HG03064 (cell line): ENCODE data around the gene KCNH1.

Experiments
- ATAC-seq: cut with Tn5 transposase; IDR thresholded peaks from one replicate; pipeline ENCODE4 v1.9.1; 2021; ENCODE audit warnings: low read depth; ENCODE audit not compliant: unreplicated experiment

KCNH1 gene

GRCh38 chr1:210898473-210898872 lies 235.5 kb downstream of the KCNH1 start:
- ATAC-seq, result no peak

- no peak for ATAC-seq
Observed at GRCh38 chr1:210883821-210884220, 250.1 kb downstream of the KCNH1 start.

- no peak for ATAC-seq
Observed at GRCh38 chr1:210882414-210883221, 251.3 kb downstream of the KCNH1 start.

GRCh38 chr1:210878564-210878963 lies 255.4 kb downstream of the KCNH1 start:
- no peak for ATAC-seq

DNA sequence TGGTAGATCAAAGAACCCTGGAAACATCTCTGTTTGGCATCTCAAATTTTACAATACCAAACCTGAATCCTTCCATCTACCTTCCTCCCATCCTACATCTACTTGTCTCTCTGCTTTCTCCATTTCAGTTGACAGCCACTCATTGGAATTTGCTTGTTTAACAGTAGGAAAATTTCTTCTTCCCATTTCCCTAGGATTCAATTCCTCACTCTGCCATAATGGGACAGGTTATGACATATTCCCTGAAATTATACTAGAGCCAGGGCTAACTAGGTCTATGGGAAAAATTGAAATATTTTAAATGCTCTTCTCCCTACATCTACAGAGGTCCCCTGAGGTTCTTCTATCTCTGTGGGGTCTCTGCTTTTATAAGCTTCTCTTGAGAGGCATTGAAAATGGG lies 257.7 kb downstream of the KCNH1 start:
- ATAC-seq, result no peak

DNA sequence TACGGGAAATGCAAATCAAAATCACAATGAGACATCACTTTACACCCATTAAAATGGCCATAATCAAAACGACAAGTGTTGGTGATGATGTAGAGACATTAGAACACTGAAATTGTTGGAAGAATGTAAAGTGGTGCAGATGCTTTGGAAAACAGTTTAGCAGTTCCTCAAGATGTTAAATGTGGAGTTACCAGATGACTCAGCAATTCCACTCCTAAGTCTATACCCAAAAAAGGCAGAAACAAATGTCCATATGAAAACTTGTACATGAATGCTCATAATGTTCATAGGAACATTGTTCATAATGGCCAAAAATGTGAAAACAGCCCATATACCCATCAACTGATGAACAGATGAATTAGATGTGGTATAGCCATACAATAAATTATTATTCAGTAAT lies 267.4 kb downstream of the KCNH1 start:
- ATAC-seq, result no peak

- ATAC-seq, result no peak
Observed at GRCh38 chr1:210857705-210858104, 276.2 kb downstream of the KCNH1 start.

- ATAC-seq, result no peak
Observed at GRCh38 chr1:210857146-210857663, 276.7 kb downstream of the KCNH1 start.

- no peak for ATAC-seq
Observed at GRCh38 chr1:210855440-210855839, 278.5 kb downstream of the KCNH1 start.

DNA sequence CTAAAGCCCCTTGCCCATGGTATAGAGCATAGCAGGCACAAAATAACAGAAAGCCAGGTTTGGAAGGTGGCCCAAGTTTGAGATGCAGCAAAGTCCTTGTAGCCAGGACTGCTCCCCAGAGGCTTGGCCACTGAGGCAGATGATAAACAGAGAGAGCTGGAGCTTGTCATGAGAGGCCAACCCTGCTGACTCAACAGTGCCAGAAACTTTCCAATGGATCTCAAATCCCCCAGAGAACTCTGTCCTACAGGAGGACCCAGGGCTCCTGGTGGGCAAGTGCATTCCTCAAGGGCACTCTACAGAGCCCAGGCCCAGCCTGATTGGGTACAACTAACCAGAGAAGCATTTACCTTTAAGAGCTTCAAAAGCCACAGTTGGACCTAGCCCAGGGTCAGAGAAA lies 280.7 kb downstream of the KCNH1 start:
- no peak for ATAC-seq

DNA sequence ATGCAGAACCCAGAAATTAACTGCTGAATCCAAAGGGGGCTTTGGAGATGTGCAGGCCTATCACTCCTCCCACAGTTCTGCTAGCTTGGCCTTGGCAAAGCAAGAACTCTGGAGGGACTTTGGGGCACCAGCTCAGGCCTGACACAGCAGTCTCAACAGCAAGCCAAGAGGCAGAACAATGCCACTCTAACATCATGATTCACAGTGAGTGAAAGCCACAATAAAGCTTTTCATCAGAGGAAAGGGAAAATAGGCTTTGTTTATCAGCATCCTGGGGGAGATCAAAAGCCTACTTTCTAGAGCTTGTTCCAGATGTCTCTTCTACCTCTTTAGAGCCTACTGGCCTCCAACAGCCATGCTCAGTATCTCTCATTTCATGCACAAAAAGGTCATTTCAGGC lies 283.4 kb downstream of the KCNH1 start:
- no peak for ATAC-seq

DNA sequence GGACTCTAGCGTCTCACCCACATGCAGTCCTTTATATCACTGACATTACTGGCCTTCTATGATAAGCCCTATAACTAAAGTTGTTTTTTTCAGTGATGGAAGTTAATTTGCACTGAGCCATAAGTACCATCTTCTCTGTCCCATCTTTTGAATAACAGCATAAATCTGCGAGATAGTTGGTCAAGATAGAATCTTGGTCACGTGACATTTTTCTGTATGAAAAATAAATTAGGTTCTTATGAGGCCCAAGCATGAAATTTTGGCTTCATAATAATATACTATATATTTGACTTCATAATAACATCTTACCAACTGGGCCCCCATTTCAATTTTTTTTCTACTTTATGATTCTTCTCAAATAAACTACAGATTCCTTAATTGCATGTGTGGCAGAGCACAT lies 285.5 kb downstream of the KCNH1 start:
- no peak for ATAC-seq

- ATAC-seq, result no peak
Observed at GRCh38 chr1:210841926-210842625, 291.9 kb downstream of the KCNH1 start.

DNA sequence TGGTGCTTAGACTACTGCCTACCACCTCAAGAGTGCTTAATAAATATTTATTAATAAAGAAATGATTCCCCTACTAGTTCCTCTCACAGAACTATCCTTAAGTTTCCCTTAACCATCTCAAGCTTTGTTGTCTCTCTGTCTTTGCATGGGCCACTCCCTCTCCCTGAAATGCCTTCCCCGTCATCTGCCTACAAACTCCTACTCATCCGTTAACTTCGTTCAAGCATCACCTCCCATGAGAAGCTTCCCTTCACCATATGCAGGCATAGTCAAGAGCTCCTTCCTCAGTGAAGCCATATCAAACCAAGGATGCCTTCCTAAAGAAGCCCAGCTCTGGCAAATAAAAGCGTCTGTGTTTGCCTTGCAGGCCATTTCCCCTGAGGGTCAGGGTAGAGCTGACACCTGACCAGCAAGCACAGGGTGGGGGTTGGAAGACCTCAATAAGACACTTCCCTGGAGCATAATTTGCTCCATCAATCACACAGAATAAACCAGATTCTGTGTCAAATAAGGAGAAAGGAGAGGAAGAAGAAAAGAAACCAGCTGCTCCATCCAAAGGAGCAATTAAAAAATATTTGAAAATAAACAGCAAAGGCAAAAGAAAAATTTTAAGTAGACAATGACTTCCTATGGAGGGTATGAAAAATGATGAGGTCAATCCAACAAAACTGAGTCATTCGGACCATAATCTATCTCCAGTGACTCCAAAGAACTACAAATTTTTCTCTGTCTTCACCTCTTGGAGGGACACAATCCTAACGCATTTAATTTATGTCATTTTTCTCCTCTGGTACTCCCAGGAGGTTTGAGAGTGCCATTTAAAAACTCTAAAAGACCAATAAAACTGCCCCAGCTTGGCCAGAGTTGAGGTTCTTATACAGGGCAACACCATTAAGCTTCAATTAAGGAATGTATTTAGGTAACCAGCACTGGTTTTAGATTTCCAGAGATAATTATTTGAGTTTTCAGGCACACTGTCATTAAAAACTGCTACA lies 303.6 kb downstream of the KCNH1 start:
- no peak for ATAC-seq

DNA sequence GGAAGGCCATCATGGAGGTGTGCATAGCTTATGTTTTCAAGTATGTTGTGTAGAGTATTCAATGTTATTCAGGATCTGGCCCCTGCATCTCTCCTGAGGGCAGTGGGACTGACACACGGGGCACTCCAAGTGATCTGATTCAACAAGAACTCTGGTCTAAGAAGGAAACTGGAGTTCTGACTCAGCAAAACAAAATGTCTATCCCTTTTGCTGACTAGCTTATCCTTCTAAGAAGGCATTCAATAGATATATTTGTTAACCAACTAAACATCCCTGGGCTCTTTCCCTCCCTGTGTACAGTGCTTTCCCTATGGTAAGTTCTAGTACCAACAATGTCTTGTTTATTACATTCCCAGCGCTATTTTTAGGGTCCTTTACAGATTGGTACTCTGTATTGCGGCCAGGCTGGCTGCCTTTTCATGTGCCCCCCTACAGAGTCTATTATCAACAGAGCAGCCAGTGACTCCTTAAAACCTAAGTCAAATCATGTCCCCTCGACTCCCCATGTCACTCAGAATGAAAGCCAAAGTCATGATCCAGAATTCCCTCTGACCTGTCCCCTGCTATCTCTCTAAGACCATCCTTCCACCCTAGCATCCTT lies 304.9 kb downstream of the KCNH1 start:
- no peak for ATAC-seq

DNA sequence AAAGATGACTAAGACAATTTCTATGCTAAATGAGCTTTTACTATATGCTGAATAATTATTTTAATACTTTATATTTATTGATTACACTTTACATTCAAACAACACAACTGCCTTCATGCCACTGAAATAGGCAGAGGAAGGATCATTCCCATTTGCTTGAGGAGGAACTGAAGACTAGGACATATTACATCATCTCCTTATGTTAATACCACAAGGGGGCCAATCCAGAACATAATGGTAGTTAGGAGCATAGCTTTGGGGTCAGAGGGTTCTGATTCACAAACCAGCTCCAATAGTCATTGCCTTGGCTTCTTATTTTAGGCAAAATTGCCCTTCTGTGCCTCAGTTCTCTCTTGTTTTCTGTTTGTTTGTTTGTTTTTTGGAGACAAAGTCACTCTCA lies 306.5 kb downstream of the KCNH1 start:
- no peak for ATAC-seq

DNA sequence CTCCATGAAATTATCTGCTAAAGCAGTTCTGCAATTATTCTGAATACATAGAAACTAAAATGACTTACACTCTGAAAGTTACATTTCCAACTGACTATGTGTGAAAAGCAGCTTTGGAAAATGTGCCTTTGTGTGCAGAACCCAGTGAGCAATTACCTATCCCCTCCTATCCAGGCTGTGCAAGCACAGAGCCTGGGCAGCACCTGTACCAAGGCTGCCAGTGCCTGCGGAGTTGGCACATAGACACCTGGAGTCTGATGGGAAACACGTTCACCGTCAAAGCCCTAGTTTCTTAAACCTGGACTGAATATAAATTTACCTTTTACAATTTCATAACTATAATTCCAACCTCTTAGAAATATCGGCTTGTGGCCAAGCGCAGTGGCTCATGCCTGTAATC lies 307.3 kb downstream of the KCNH1 start:
- no peak for ATAC-seq

DNA sequence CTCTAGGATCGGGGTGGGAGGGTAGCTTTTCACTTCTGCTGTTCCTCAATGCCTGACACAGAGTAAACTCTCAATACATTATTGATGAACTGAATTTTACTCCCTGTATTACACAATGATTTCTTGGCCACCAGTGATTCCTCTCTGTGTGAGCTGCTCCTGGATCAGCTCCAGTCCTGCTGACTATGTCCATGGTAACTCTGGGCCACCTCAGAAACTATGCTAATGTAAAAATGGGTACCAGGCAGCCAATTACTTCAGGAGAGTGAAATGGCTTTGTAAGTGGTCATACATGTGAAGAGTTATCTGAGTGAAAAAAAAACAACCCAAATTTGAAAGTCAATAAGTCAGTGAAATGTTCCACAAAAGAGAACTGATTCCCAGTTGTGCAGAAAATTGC lies 311.0 kb downstream of the KCNH1 start:
- no peak for ATAC-seq

- ATAC-seq, result no peak
Observed at GRCh38 chr1:210822241-210822640, 311.7 kb downstream of the KCNH1 start.

GRCh38 chr1:210821615-210822014 lies 312.3 kb downstream of the KCNH1 start:
- no peak for ATAC-seq
